Mammary epithelial cell (primary cell): Measurements from ENCODE around the gene KCNA5.

Experiments
- EZH2 ChIP-seq: IDR thresholded peaks from 2 replicates; pipeline ENCODE4 v1.6.1; 2012; ENCODE audit warnings: low read length, inconsistent platforms, borderline replicate concordance
- TF ChIP-seq, protein P1 (sequence below), 2 donors: IDR thresholded peaks in 1 of 2; conservative IDR thresholded peaks in 1 of 2; 2 replicates each; pipeline ENCODE4 v1.5.1; 2011 to 2012; ENCODE audit warnings: inconsistent platforms in 2 of 2, low read length in 2 of 2, mild to moderate bottlenecking in 2 of 2, control low read depth in 1 of 2, low read depth in 1 of 2; ENCODE audit not compliant: insufficient read depth in 1 of 2; ENCODE audit errors: extremely low read depth in 1 of 2

DNA sequence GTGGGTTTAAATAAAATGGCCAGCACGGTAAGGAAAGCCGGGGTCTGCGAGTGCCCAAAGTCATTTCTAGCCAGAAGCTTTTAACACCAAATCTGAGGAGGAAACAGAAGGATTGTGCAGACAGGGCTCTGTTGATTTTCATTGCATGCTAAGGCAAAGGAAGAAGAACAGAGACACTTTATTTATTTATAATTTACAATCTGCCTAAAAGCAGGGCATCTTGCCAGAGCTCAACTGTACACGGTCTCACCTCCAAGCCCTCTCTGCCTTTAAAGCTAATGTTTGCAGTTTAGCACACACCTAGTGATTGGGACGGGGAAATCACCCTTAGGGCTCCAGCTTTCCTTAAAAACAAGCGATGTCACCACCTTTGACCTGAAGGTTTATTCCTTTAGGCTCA lies 4.0 kb downstream of the KCNA5 start:
- no peak for TF ChIP-seq EZH2
- TF ChIP-seq, protein P1, sequence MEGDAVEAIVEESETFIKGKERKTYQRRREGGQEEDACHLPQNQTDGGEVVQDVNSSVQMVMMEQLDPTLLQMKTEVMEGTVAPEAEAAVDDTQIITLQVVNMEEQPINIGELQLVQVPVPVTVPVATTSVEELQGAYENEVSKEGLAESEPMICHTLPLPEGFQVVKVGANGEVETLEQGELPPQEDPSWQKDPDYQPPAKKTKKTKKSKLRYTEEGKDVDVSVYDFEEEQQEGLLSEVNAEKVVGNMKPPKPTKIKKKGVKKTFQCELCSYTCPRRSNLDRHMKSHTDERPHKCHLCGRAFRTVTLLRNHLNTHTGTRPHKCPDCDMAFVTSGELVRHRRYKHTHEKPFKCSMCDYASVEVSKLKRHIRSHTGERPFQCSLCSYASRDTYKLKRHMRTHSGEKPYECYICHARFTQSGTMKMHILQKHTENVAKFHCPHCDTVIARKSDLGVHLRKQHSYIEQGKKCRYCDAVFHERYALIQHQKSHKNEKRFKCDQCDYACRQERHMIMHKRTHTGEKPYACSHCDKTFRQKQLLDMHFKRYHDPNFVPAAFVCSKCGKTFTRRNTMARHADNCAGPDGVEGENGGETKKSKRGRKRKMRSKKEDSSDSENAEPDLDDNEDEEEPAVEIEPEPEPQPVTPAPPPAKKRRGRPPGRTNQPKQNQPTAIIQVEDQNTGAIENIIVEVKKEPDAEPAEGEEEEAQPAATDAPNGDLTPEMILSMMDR (conservative IDR thresholded peaks at IDR 0.05 in 1 of 2, IDR thresholded peaks at IDR 0.05 in 1 of 2; ENCODE audit: extremely low read depth in 1 of 2, insufficient read depth in 1 of 2, low read depth in 1 of 2, low read length in 2 of 2): no peak
